Smooth muscle cell (in vitro differentiated cells): ENCODE data around the gene TPP1. TPM values are rescaled to one million over a fixed set of nuclear protein-coding genes. Genes with fewer than 3 reads are reported as not detected.

ENCODE experiments used
- DNase-seq: peaks from one replicate; lab custom pipeline; 2025; ENCODE audit not compliant: unreplicated experiment; lab: John Stamatoyannopoulos, UW
- H2AFZ ChIP-seq: fragments of 200-600 bp; sonication (generic); 2 replicates; pipeline ENCODE4 v1.6.0; 2016; ENCODE audit warnings: antibody characterized with exemption, low read depth, mild to moderate bottlenecking
- H3F3A ChIP-seq: fragments of 200-600 bp; sonication (generic); 2 replicates; pipeline ENCODE4 v1.6.0; 2017; ENCODE audit warnings: antibody characterized with exemption, low read depth
- H3K27ac ChIP-seq: fragments of 200-600 bp; sonication (generic); 2 replicates; pipeline ENCODE4 v1.5.1; 2016; ENCODE audit warnings: low read depth, mild to moderate bottlenecking
- H3K27me3 ChIP-seq: fragments of 200-600 bp; sonication (generic); 2 replicates; pipeline ENCODE4 v1.6.1; 2016; ENCODE audit warnings: low read depth, mild to moderate bottlenecking
- H3K36me3 ChIP-seq: fragments of 200-600 bp; sonication (generic); 2 replicates; pipeline ENCODE4 v1.5.1; 2016; ENCODE audit warnings: low read depth
- H3K4me1 ChIP-seq: fragments of 200-600 bp; sonication (generic); 2 replicates; pipeline ENCODE4 v1.5.1; 2016; ENCODE audit warnings: low read depth
- H3K4me2 ChIP-seq: fragments of 200-600 bp; sonication (generic); 2 replicates; pipeline ENCODE4 v1.6.0; 2016; ENCODE audit warnings: mild to moderate bottlenecking
- H3K4me3 ChIP-seq: fragments of 200-600 bp; sonication (generic); 2 replicates; pipeline ENCODE4 v1.5.1; 2016; ENCODE audit warnings: mild to moderate bottlenecking
- H3K79me2 ChIP-seq: fragments of 200-600 bp; sonication (generic); 2 replicates; pipeline ENCODE4 v1.6.0; 2016; ENCODE audit warnings: low read depth, mild to moderate bottlenecking
- H3K9ac ChIP-seq: fragments of 200-600 bp; sonication (generic); 2 replicates; pipeline ENCODE4 v1.6.0; 2016; ENCODE audit warnings: low read depth
- H3K9me3 ChIP-seq: fragments of 200-600 bp; sonication (generic); replicated peaks from 2 replicates; pipeline ENCODE4 v1.5.1; 2016; ENCODE audit warnings: low read depth
- H4K20me1 ChIP-seq: fragments of 200-600 bp; sonication (generic); 2 replicates; pipeline ENCODE4 v1.6.0; 2016; ENCODE audit warnings: low read depth
- CTCF ChIP-seq: fragments of 200-600 bp; sonication (generic); IDR thresholded peaks from 2 replicates; pipeline ENCODE4 v1.5.1; 2017; ENCODE audit warnings: borderline replicate concordance, mild to moderate bottlenecking, antibody characterized with exemption; ENCODE audit not compliant: insufficient read depth, poor library complexity, severe bottlenecking
- WGBS: methylation state at CpG from one replicate; pipeline ENCODE4 v1.1.7; 2016; ENCODE audit warnings: low lambda C conversion rate; 5-methylcytosine and 5-hydroxymethylcytosine counted together
- polyA plus RNA-seq: library from polyadenylated mRNA; unstranded; fragments of >200 nt; fragmentation: Nextera tagmentation; extraction: Ambion mirVana; gene quantifications from 2 replicates; pipeline ENCODE4 v1.2.1, GENCODE V29; 2016
- total RNA-seq: library from RNA; depleted of rRNA; stranded (reverse); fragments of >200 nt; gene quantifications from 2 replicates; pipeline ENCODE4 v1.2.3, GENCODE V29; 2014

TPP1 gene
- total and polyA plus RNA-seq, 2 experiments from 2014 or later, result 37.3 to 55.4 TPM

GRCh38 chr11:6635082-6635932 is 16.1 kb upstream of the TPP1 start:
- no peak overlapping the region for H3K4me2 ChIP-seq
- no peak for DNase-seq
- no peak overlapping the region for H3K27ac ChIP-seq
- no peaks in the 10 kb centered on the region for H3F3A ChIP-seq
- no peaks in the 10 kb centered on the region for H3K4me1 ChIP-seq
- no peak overlapping the region for H2AFZ ChIP-seq
- H3K4me3 ChIP-seq, result no peak overlapping the region
- H3K79me2 ChIP-seq, result peaks cover 15% of the 10 kb centered on the region
- H3K36me3 ChIP-seq, result no peaks in the 10 kb centered on the region
- H3K9ac ChIP-seq, result no peak overlapping the region
- 74% methylated on average over 10 of the region's 10 CpGs for WGBS
- no peaks in the 10 kb centered on the region for H3K27me3 ChIP-seq
- H4K20me1 ChIP-seq, result peaks cover 45% of the 10 kb centered on the region
- TF ChIP-seq CTCF, result no peak
- H3K9me3 ChIP-seq, result no peaks in the 10 kb centered on the region

GRCh38 chr11:6634534-6634933 is 15.3 kb upstream of the TPP1 start:
- Histone ChIP-seq H4K20me1 (peaks cover 37% of the 10 kb centered on the region), H2AFZ (no peak overlapping the region), H3K27me3 (no peaks in the 10 kb centered on the region), H3K36me3 (no peaks in the 10 kb centered on the region), H3K9me3 (no peaks in the 10 kb centered on the region), H3K4me3 (no peak overlapping the region), H3K4me2 (no peak overlapping the region), H3F3A (no peaks in the 10 kb centered on the region), H3K9ac (no peak overlapping the region), H3K4me1 (no peaks in the 10 kb centered on the region), H3K79me2 (peaks cover 15% of the 10 kb centered on the region), H3K27ac (no peak overlapping the region)
- TF ChIP-seq CTCF, result no peak
- no peak for DNase-seq
- WGBS, result 86% methylated on average over 1 of the region's 1 CpG

- Histone ChIP-seq H3K27me3 (no peaks in the 10 kb centered on the region), H3K9ac (no peak overlapping the region), H3K4me1 (no peaks in the 10 kb centered on the region), H3K4me3 (no peak overlapping the region), H3K27ac (no peak overlapping the region), H3F3A (no peaks in the 10 kb centered on the region), H4K20me1 (peaks cover 29% of the 10 kb centered on the region), H3K9me3 (no peaks in the 10 kb centered on the region), H3K4me2 (no peak overlapping the region), H3K36me3 (no peaks in the 10 kb centered on the region), H3K79me2 (peaks cover 13% of the 10 kb centered on the region), H2AFZ (no peak overlapping the region)
- DNase-seq, result no peak
- 95% methylated on average over 16 of the region's 16 CpGs for WGBS
- TF ChIP-seq CTCF, result no peak
Observed at GRCh38 chr11:6633422-6634408, 14.5 kb upstream of the TPP1 start.
